IPS-15b (cell line): Measurements from ENCODE around the gene FAF1.

Source experiments
- H3K27me3 ChIP-seq: one replicate; pipeline ENCODE4 v1.6.1; 2013; ENCODE audit warnings: low read length; ENCODE audit not compliant: control insufficient read depth, insufficient read depth
- H3K36me3 ChIP-seq: one replicate; pipeline ENCODE4 v1.6.1; 2013; ENCODE audit warnings: low read length; ENCODE audit not compliant: control insufficient read depth, insufficient read depth
- H3K4me1 ChIP-seq: one replicate; pipeline ENCODE4 v1.6.1; 2013; ENCODE audit warnings: mild to moderate bottlenecking, low read length; ENCODE audit not compliant: control insufficient read depth, insufficient read depth
- H3K4me3 ChIP-seq: one replicate; pipeline ENCODE4 v1.5.1; 2013; ENCODE audit warnings: low read depth, low read length
- H3K9ac ChIP-seq: one replicate; pipeline ENCODE4 v1.6.1; 2013; ENCODE audit warnings: low read depth, mild to moderate bottlenecking, low read length
- H3K9me3 ChIP-seq: one replicate; pipeline ENCODE4 v1.6.1; 2013; ENCODE audit warnings: mild to moderate bottlenecking, low read length; ENCODE audit not compliant: control insufficient read depth, insufficient read depth

The FAF1 gene

GRCh38 chr1:50704126-50704525, 255.9 kb downstream of the FAF1 start:
- H3K27me3 ChIP-seq, result no peaks in the 10 kb centered on the region
- no peak overlapping the region for H3K9ac ChIP-seq
- no peak overlapping the region for H3K4me3 ChIP-seq
- H3K9me3 ChIP-seq, result no peaks in the 10 kb centered on the region
- H3K4me1 ChIP-seq, result peaks cover 32% of the 10 kb centered on the region
- no peaks in the 10 kb centered on the region for H3K36me3 ChIP-seq

GRCh38 chr1:50703240-50703639, 256.8 kb downstream of the FAF1 start:
- Histone ChIP-seq H3K27me3 (no peaks in the 10 kb centered on the region), H3K9ac (no peak overlapping the region), H3K4me1 (peaks cover 41% of the 10 kb centered on the region), H3K4me3 (no peak overlapping the region), H3K9me3 (no peaks in the 10 kb centered on the region), H3K36me3 (no peaks in the 10 kb centered on the region)

- H3K4me1 ChIP-seq, result peaks cover 46% of the 10 kb centered on the region
- H3K4me3 ChIP-seq, result no peak overlapping the region
- H3K27me3 ChIP-seq, result no peaks in the 10 kb centered on the region
- no peaks in the 10 kb centered on the region for H3K9me3 ChIP-seq
- no peaks in the 10 kb centered on the region for H3K36me3 ChIP-seq
- no peak overlapping the region for H3K9ac ChIP-seq
Measured at GRCh38 chr1:50702395-50702794, 257.7 kb downstream of the FAF1 start.

GRCh38 chr1:50701706-50702317, 258.3 kb downstream of the FAF1 start:
- peaks cover 46% of the 10 kb centered on the region for H3K4me1 ChIP-seq

GRCh38 chr1:50700621-50701020, 259.4 kb downstream of the FAF1 start:
- H3K4me1 ChIP-seq, result peaks cover 42% of the 10 kb centered on the region
- H3K9ac ChIP-seq, result no peak overlapping the region
- no peaks in the 10 kb centered on the region for H3K36me3 ChIP-seq
- H3K4me3 ChIP-seq, result no peak overlapping the region
- H3K27me3 ChIP-seq, result no peaks in the 10 kb centered on the region
- H3K9me3 ChIP-seq, result no peaks in the 10 kb centered on the region

More at GRCh38 chr1:50701706-50702317, 258.3 kb downstream of the FAF1 start:
- Histone ChIP-seq H3K9me3 (no peaks in the 10 kb centered on the region), H3K27me3 (no peaks in the 10 kb centered on the region), H3K4me3 (no peak overlapping the region), H3K9ac (no peak overlapping the region), H3K36me3 (no peaks in the 10 kb centered on the region)

GRCh38 chr1:50700214-50700613, 259.9 kb downstream of the FAF1 start:
- H3K4me1 ChIP-seq, result peaks cover 38% of the 10 kb centered on the region
- H3K9ac ChIP-seq, result no peak overlapping the region
- H3K27me3 ChIP-seq, result no peaks in the 10 kb centered on the region
- no peaks in the 10 kb centered on the region for H3K36me3 ChIP-seq
- no peak overlapping the region for H3K4me3 ChIP-seq
- H3K9me3 ChIP-seq, result no peaks in the 10 kb centered on the region

GRCh38 chr1:50699795-50700194, 260.3 kb downstream of the FAF1 start:
- Histone ChIP-seq H3K4me3 (peak overlapping the region; percentile 9), H3K9ac (no peak overlapping the region), H3K36me3 (no peaks in the 10 kb centered on the region), H3K27me3 (no peaks in the 10 kb centered on the region), H3K9me3 (no peaks in the 10 kb centered on the region), H3K4me1 (peaks cover 35% of the 10 kb centered on the region)

GRCh38 chr1:50697440-50698421, 262.3 kb downstream of the FAF1 start:
- Histone ChIP-seq H3K9me3 (no peaks in the 10 kb centered on the region), H3K4me3 (no peak overlapping the region), H3K27me3 (no peaks in the 10 kb centered on the region), H3K36me3 (no peaks in the 10 kb centered on the region), H3K9ac (no peak overlapping the region), H3K4me1 (peaks cover 26% of the 10 kb centered on the region)

GRCh38 chr1:50693829-50694228, 266.2 kb downstream of the FAF1 start:
- no peaks in the 10 kb centered on the region for H3K27me3 ChIP-seq
- H3K4me3 ChIP-seq, result no peak overlapping the region
- peaks cover 11% of the 10 kb centered on the region for H3K4me1 ChIP-seq
- no peaks in the 10 kb centered on the region for H3K9me3 ChIP-seq
- H3K9ac ChIP-seq, result no peak overlapping the region
- no peaks in the 10 kb centered on the region for H3K36me3 ChIP-seq

GRCh38 chr1:50684185-50684584, 275.9 kb downstream of the FAF1 start:
- no peaks in the 10 kb centered on the region for H3K9me3 ChIP-seq
- no peaks in the 10 kb centered on the region for H3K36me3 ChIP-seq
- H3K4me3 ChIP-seq, result no peak overlapping the region

GRCh38 chr1:50681931-50682330, 278.1 kb downstream of the FAF1 start:
- Histone ChIP-seq H3K9me3 (no peaks in the 10 kb centered on the region), H3K4me3 (no peak overlapping the region), H3K36me3 (no peaks in the 10 kb centered on the region), H3K9ac (no peak overlapping the region), H3K4me1 (no peaks in the 10 kb centered on the region), H3K27me3 (no peaks in the 10 kb centered on the region)

More at GRCh38 chr1:50684185-50684584, 275.9 kb downstream of the FAF1 start:
- H3K9ac ChIP-seq, result no peak overlapping the region
- H3K4me1 ChIP-seq, result no peaks in the 10 kb centered on the region
- H3K27me3 ChIP-seq, result no peaks in the 10 kb centered on the region
